NOMO-1 treated with DMSO at 0.1 percent for 48 hours (cell line): ENCODE data around the gene CSRNP3.
"Not testable (repeated sequence)": the region's sequence is repeated elsewhere in the genome, so short reads cannot be mapped to it uniquely, and the experiment has no call there.

Source experiments
- DNase-seq: peaks from one replicate; lab custom pipeline; 2025; ENCODE audit not compliant: unreplicated experiment; lab: John Stamatoyannopoulos, UW

The CSRNP3 gene

GRCh38 chr2:165586019-165586418 is 116.5 kb downstream of the CSRNP3 start:
- no peak for DNase-seq

- peak; percentile 3 for DNase-seq
These were observed 117.9 kb downstream of the CSRNP3 start for GRCh38 chr2:165587335-165587938.

- DNase-seq = not testable (repeated sequence)
These were observed 121.5 kb downstream of the CSRNP3 start for GRCh38 chr2:165590999-165591398.

GRCh38 chr2:165593081-165593480 is 123.6 kb downstream of the CSRNP3 start:
- no peak for DNase-seq

GRCh38 chr2:165594231-165594934 is 124.9 kb downstream of the CSRNP3 start:
- DNase-seq = no peak

- DNase-seq = no peak
These were observed 125.4 kb downstream of the CSRNP3 start for GRCh38 chr2:165594935-165595255.

GRCh38 chr2:165596788-165597187 is 127.3 kb downstream of the CSRNP3 start:
- no peak for DNase-seq

- no peak for DNase-seq
These were observed 131.8 kb downstream of the CSRNP3 start for GRCh38 chr2:165601065-165601830.

- no peak for DNase-seq
These were observed 132.5 kb downstream of the CSRNP3 start for GRCh38 chr2:165601928-165602521.

- DNase-seq = no peak
These were observed 140.2 kb downstream of the CSRNP3 start for GRCh38 chr2:165609672-165610071.

- no peak for DNase-seq
These were observed 141.1 kb downstream of the CSRNP3 start for GRCh38 chr2:165610591-165611029.

GRCh38 chr2:165617741-165618481 is 148.4 kb downstream of the CSRNP3 start:
- DNase-seq = no peak

- DNase-seq = no peak
These were observed 149.3 kb downstream of the CSRNP3 start for GRCh38 chr2:165618806-165619205.

GRCh38 chr2:165621086-165621560 is 151.6 kb downstream of the CSRNP3 start:
- DNase-seq = no peak

- no peak for DNase-seq
These were observed 153.7 kb downstream of the CSRNP3 start for GRCh38 chr2:165623161-165623560.

- DNase-seq = no peak
These were observed 154.4 kb downstream of the CSRNP3 start for GRCh38 chr2:165623783-165624469.

- DNase-seq = no peak
These were observed 154.9 kb downstream of the CSRNP3 start for GRCh38 chr2:165624470-165624800.

GRCh38 chr2:165627470-165627869 is 158.0 kb downstream of the CSRNP3 start:
- DNase-seq = no peak

- no peak for DNase-seq
These were observed 160.3 kb downstream of the CSRNP3 start for GRCh38 chr2:165629776-165630175.

- no peak for DNase-seq
These were observed 160.7 kb downstream of the CSRNP3 start for GRCh38 chr2:165630236-165630635.
